Measurements from ENCODE around the gene MUSK.

GRCh38 chr9:110669433-110669832 lies 842 bp downstream of the MUSK start:
- TF ChIP-seq, protein P1, sequence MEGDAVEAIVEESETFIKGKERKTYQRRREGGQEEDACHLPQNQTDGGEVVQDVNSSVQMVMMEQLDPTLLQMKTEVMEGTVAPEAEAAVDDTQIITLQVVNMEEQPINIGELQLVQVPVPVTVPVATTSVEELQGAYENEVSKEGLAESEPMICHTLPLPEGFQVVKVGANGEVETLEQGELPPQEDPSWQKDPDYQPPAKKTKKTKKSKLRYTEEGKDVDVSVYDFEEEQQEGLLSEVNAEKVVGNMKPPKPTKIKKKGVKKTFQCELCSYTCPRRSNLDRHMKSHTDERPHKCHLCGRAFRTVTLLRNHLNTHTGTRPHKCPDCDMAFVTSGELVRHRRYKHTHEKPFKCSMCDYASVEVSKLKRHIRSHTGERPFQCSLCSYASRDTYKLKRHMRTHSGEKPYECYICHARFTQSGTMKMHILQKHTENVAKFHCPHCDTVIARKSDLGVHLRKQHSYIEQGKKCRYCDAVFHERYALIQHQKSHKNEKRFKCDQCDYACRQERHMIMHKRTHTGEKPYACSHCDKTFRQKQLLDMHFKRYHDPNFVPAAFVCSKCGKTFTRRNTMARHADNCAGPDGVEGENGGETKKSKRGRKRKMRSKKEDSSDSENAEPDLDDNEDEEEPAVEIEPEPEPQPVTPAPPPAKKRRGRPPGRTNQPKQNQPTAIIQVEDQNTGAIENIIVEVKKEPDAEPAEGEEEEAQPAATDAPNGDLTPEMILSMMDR (conservative IDR thresholded peaks at IDR 0.05): no peak
- TF ChIP-seq ZFX (IDR thresholded peaks at IDR 0.05): no peak

Measured in C4-2B (cell line).